GM19099 (cell line): ENCODE measurements around the gene PRICKLE4.

ENCODE experiments used
- POLR2A ChIP-seq: IDR thresholded peaks from 3 replicates; pipeline ENCODE4 v1.6.1; 2011; ENCODE audit warnings: low read depth; ENCODE audit not compliant: insufficient read length; ENCODE audit errors: extremely low read depth

PRICKLE4 gene

GRCh38 chr6:41757931-41758640, 22.5 kb upstream of the PRICKLE4 start:
- no peak for TF ChIP-seq POLR2A

GRCh38 chr6:41758641-41759035, 21.9 kb upstream of the PRICKLE4 start:
- no peak for TF ChIP-seq POLR2A

GRCh38 chr6:41759106-41759904, 21.3 kb upstream of the PRICKLE4 start:
- no peak for TF ChIP-seq POLR2A

GRCh38 chr6:41759905-41760579, 20.5 kb upstream of the PRICKLE4 start:
- TF ChIP-seq POLR2A: no peak

GRCh38 chr6:41763470-41763869, 17.1 kb upstream of the PRICKLE4 start:
- no peak for TF ChIP-seq POLR2A

- no peak for TF ChIP-seq POLR2A
Measured at GRCh38 chr6:41767112-41767833, 13.3 kb upstream of the PRICKLE4 start.

- no peak for TF ChIP-seq POLR2A
Measured at GRCh38 chr6:41768545-41769308, 11.9 kb upstream of the PRICKLE4 start.

GRCh38 chr6:41769376-41769775, 11.2 kb upstream of the PRICKLE4 start:
- no peak for TF ChIP-seq POLR2A

- TF ChIP-seq POLR2A: no peak
Measured at GRCh38 chr6:41770381-41771057, 10.1 kb upstream of the PRICKLE4 start.

GRCh38 chr6:41771058-41771983, 9.3 kb upstream of the PRICKLE4 start:
- TF ChIP-seq POLR2A: no peak

- TF ChIP-seq POLR2A: no peak
Measured at GRCh38 chr6:41774841-41775240, 5.7 kb upstream of the PRICKLE4 start.

- no peak for TF ChIP-seq POLR2A
Measured at GRCh38 chr6:41775293-41775882, 5.2 kb upstream of the PRICKLE4 start.
